NCI-H2081 (cell line): Measurements from ENCODE around the gene ATPAF1.
A peak's percentile ranks its signal among the peaks of the same experiment; 100 is the strongest.

Experiments
- DNase-seq, 2 experiments: peaks; one replicate each; lab custom pipeline; 2025; lab: John Stamatoyannopoulos, UW

Gene ATPAF1

GRCh38 chr1:46650491-46650890 lies 17.7 kb downstream of the ATPAF1 start:
- no peak for DNase-seq

GRCh38 chr1:46649764-46650163 lies 18.4 kb downstream of the ATPAF1 start:
- no peak for DNase-seq

GRCh38 chr1:46647611-46648010 lies 20.6 kb downstream of the ATPAF1 start:
- DNase-seq: no peak

- DNase-seq: no peak
Observed at GRCh38 chr1:46646844-46647243, 21.3 kb downstream of the ATPAF1 start.

- no peak for DNase-seq
Observed at GRCh38 chr1:46646331-46646730, 21.8 kb downstream of the ATPAF1 start.

GRCh38 chr1:46645815-46646214 lies 22.3 kb downstream of the ATPAF1 start:
- no peak for DNase-seq

GRCh38 chr1:46643368-46643775 lies 24.8 kb downstream of the ATPAF1 start:
- DNase-seq: peak; percentile 91 to 98

GRCh38 chr1:46642115-46642680 lies 26.0 kb downstream of the ATPAF1 start:
- DNase-seq: no peak

GRCh38 chr1:46639547-46639946 lies 28.6 kb downstream of the ATPAF1 start:
- DNase-seq: no peak

- DNase-seq: no peak
Observed at GRCh38 chr1:46638921-46639320, 29.2 kb downstream of the ATPAF1 start.

- no peak for DNase-seq
Observed at GRCh38 chr1:46637444-46638083, 30.6 kb downstream of the ATPAF1 start.

- DNase-seq: no peak
Observed at GRCh38 chr1:46635205-46635604, 33.0 kb downstream of the ATPAF1 start.

- no peak for DNase-seq
Observed at GRCh38 chr1:46630719-46631118, 37.4 kb downstream of the ATPAF1 start.

GRCh38 chr1:46623743-46624644 lies 44.2 kb downstream of the ATPAF1 start:
- DNase-seq: no peak

GRCh38 chr1:46622344-46622743 lies 45.8 kb downstream of the ATPAF1 start:
- DNase-seq: peak; percentile 24 to 47

GRCh38 chr1:46621930-46622329 lies 46.2 kb downstream of the ATPAF1 start:
- DNase-seq: no peak

GRCh38 chr1:46619656-46620258 lies 48.4 kb downstream of the ATPAF1 start:
- no peak for DNase-seq

GRCh38 chr1:46618754-46619415 lies 49.3 kb downstream of the ATPAF1 start:
- no peak for DNase-seq

- DNase-seq: no peak
Observed at GRCh38 chr1:46617833-46618232, 50.3 kb downstream of the ATPAF1 start.

- no peak for DNase-seq
Observed at GRCh38 chr1:46617108-46617800, 50.9 kb downstream of the ATPAF1 start.
